Measurements from ENCODE around the gene SELE.

SELE gene

GRCh38 chr1:169779150-169779549 lies 45.3 kb upstream of the SELE start:
- Histone ChIP-seq H3K4me1 (ENCODE audit: control insufficient read depth, low read length) (no peaks in the 10 kb centered on the region), H3F3A (ENCODE audit: control insufficient read depth, insufficient read depth) (no peaks in the 10 kb centered on the region), H3K9me2 (replicated peaks; ENCODE audit: control insufficient read depth, low read length) (no peaks in the 10 kb centered on the region), H3K27ac (ENCODE audit: low read depth, low read length) (no peak overlapping the region), H4K20me1 (ENCODE audit: control insufficient read depth, insufficient read depth, low read depth, low read length) (no peaks in the 10 kb centered on the region), H3K4me2 (ENCODE audit: low read length) (no peak overlapping the region), H3K4me3 (ENCODE audit: low read length) (no peak overlapping the region), H3K36me3 (ENCODE audit: control insufficient read depth, low read length) (no peaks in the 10 kb centered on the region), H3K9me3 (ENCODE audit: control insufficient read depth, insufficient read depth, low read length) (no peaks in the 10 kb centered on the region), H3K79me2 (ENCODE audit: control insufficient read depth, low read length) (no peaks in the 10 kb centered on the region), H3K27me3 (ENCODE audit: control insufficient read depth, low read length) (peaks cover 5% of the 10 kb centered on the region; the same call in 1 of the 2 replicates)
- TF ChIP-seq CTCF (IDR thresholded peaks at IDR 0.05; ENCODE audit: low read depth, low read length, poor library complexity, severe bottlenecking) = no peak

DNA sequence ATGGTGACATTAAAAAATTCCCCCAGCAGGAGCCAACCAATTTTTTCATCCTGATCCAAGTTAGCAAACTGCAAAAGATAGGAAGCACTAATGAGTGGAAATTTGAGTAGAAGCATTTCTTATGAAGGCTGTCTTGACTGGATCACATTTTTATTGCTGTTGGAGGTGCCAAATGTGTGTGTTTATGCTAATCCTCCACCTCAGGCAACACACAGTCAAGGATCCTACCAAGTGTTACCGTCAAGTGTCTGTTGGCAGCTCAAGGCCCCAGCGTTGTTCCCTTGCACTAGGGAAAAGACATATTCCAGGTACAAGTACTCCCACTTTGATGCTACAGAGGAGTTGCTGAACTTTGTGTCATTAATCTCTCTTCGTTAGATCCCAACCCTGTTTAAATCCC lies 42.6 kb upstream of the SELE start:
- H3F3A ChIP-seq (ENCODE audit: control insufficient read depth, insufficient read depth) = no peaks in the 10 kb centered on the region
- no peaks in the 10 kb centered on the region for H3K4me1 ChIP-seq (ENCODE audit: control insufficient read depth, low read length)
- H3K9me2 ChIP-seq (replicated peaks; ENCODE audit: control insufficient read depth, low read length) = no peaks in the 10 kb centered on the region
- no peak overlapping the region for H3K4me2 ChIP-seq (ENCODE audit: low read length)
- H3K36me3 ChIP-seq (ENCODE audit: control insufficient read depth, low read length) = no peaks in the 10 kb centered on the region
- H3K27ac ChIP-seq (ENCODE audit: low read depth, low read length) = no peak overlapping the region
- no peaks in the 10 kb centered on the region for H3K9me3 ChIP-seq (ENCODE audit: control insufficient read depth, insufficient read depth, low read length)
- peaks cover 7% of the 10 kb centered on the region; the same call in 1 of the 2 replicates for H3K27me3 ChIP-seq (ENCODE audit: control insufficient read depth, low read length)
- no peaks in the 10 kb centered on the region for H4K20me1 ChIP-seq (ENCODE audit: control insufficient read depth, insufficient read depth, low read depth, low read length)
- no peaks in the 10 kb centered on the region for H3K79me2 ChIP-seq (ENCODE audit: control insufficient read depth, low read length)
- no peak overlapping the region for H3K4me3 ChIP-seq (ENCODE audit: low read length)
- TF ChIP-seq CTCF (IDR thresholded peaks at IDR 0.05; ENCODE audit: low read depth, low read length, poor library complexity, severe bottlenecking) = no peak
- no peak for TF ChIP-seq EZH2phosphoT487 (IDR thresholded peaks at IDR 0.05; ENCODE audit: borderline replicate concordance, low read length)

DNA sequence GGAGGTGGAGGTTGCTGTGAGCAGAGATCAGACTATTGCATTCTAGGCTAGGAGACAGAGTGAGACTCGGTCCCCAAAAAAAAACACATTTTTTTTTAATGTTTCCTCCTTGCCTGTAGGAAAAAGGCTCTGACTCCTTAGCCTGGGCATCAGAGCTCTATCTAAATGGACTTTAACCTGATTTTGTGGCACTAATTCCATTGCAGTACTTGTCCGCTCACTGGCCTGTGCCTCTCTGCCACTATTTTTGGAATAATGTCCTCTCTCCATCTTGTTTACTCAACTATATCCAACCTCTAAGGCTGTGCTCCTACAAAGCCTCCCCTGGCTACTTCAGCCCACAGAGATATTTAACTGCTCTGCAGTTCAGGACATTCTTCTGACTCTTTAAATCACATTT lies 34.3 kb upstream of the SELE start:
- no peaks in the 10 kb centered on the region for H3K79me2 ChIP-seq (ENCODE audit: control insufficient read depth, low read length)
- H4K20me1 ChIP-seq (ENCODE audit: control insufficient read depth, insufficient read depth, low read depth, low read length) = no peaks in the 10 kb centered on the region
- TF ChIP-seq CTCF (IDR thresholded peaks at IDR 0.05; ENCODE audit: low read depth, low read length, poor library complexity, severe bottlenecking) (no peak), EZH2phosphoT487 (IDR thresholded peaks at IDR 0.05; ENCODE audit: borderline replicate concordance, low read length) (no peak)
- no peaks in the 10 kb centered on the region for H3K9me3 ChIP-seq (ENCODE audit: control insufficient read depth, insufficient read depth, low read length)
- H3F3A ChIP-seq (ENCODE audit: control insufficient read depth, insufficient read depth) = no peaks in the 10 kb centered on the region
- H3K27me3 ChIP-seq (ENCODE audit: control insufficient read depth, low read length) = peaks cover 7% of the 10 kb centered on the region; the same call in 1 of the 2 replicates
- H3K9me2 ChIP-seq (replicated peaks; ENCODE audit: control insufficient read depth, low read length) = no peaks in the 10 kb centered on the region
- no peak overlapping the region for H3K4me2 ChIP-seq (ENCODE audit: low read length)
- H3K4me3 ChIP-seq (ENCODE audit: low read length) = no peak overlapping the region
- no peaks in the 10 kb centered on the region for H3K36me3 ChIP-seq (ENCODE audit: control insufficient read depth, low read length)
- H3K27ac ChIP-seq (ENCODE audit: low read depth, low read length) = no peak overlapping the region
- H3K4me1 ChIP-seq (ENCODE audit: control insufficient read depth, low read length) = no peaks in the 10 kb centered on the region

All from DOHH2 (cell line).